Measurements from ENCODE around the gene PRSS27.

PRSS27 gene

GRCh38 chr16:2708955-2709587 lies 11.0 kb downstream of the PRSS27 start:
- DNase-seq (ENCODE audit: low read depth in 2 of 2) = no peak

GRCh38 chr16:2708290-2708639 lies 11.8 kb downstream of the PRSS27 start:
- DNase-seq (ENCODE audit: low read depth in 2 of 2) = no peak

- DNase-seq (ENCODE audit: low read depth in 2 of 2) = no peak
These were observed 12.4 kb downstream of the PRSS27 start for GRCh38 chr16:2707368-2708289.

GRCh38 chr16:2706611-2707311 lies 13.3 kb downstream of the PRSS27 start:
- DNase-seq (ENCODE audit: low read depth in 2 of 2) = no peak

- DNase-seq (ENCODE audit: low read depth in 2 of 2) = no peak
These were observed 13.9 kb downstream of the PRSS27 start for GRCh38 chr16:2706085-2706484.

GRCh38 chr16:2705351-2705750 lies 14.7 kb downstream of the PRSS27 start:
- no peak for DNase-seq (ENCODE audit: low read depth in 2 of 2)

- DNase-seq (ENCODE audit: low read depth in 2 of 2) = no peak
These were observed 15.1 kb downstream of the PRSS27 start for GRCh38 chr16:2704983-2705275.

GRCh38 chr16:2704166-2704982 lies 15.7 kb downstream of the PRSS27 start:
- no peak for DNase-seq (ENCODE audit: low read depth in 2 of 2)

GRCh38 chr16:2702871-2703745 lies 16.9 kb downstream of the PRSS27 start:
- DNase-seq (ENCODE audit: low read depth in 2 of 2) = no peak

- DNase-seq (ENCODE audit: low read depth in 2 of 2) = no peak
These were observed 17.6 kb downstream of the PRSS27 start for GRCh38 chr16:2702438-2702825.

- DNase-seq (ENCODE audit: low read depth in 2 of 2) = no peak
These were observed 18.1 kb downstream of the PRSS27 start for GRCh38 chr16:2701713-2702437.

- no peak for DNase-seq (ENCODE audit: low read depth in 2 of 2)
These were observed 18.8 kb downstream of the PRSS27 start for GRCh38 chr16:2701272-2701671.

- DNase-seq (ENCODE audit: low read depth in 2 of 2) = no peak
These were observed 19.2 kb downstream of the PRSS27 start for GRCh38 chr16:2700786-2701185.

GRCh38 chr16:2699791-2700600 lies 20.0 kb downstream of the PRSS27 start:
- DNase-seq (ENCODE audit: low read depth in 2 of 2) = no peak

- no peak for DNase-seq (ENCODE audit: low read depth in 2 of 2)
These were observed 20.9 kb downstream of the PRSS27 start for GRCh38 chr16:2698965-2699750.

GRCh38 chr16:2698103-2698870 lies 21.7 kb downstream of the PRSS27 start:
- DNase-seq (ENCODE audit: low read depth in 2 of 2) = no peak

- no peak for DNase-seq (ENCODE audit: low read depth in 2 of 2)
These were observed 22.5 kb downstream of the PRSS27 start for GRCh38 chr16:2697401-2697948.

Data from stimulated activated CD8-positive, alpha-beta memory T cell treated with anti-CD3 and anti-CD28 coated beads, Interleukin-2, amount 100 ng/mL, for 1 hour (primary cell).